ENCODE data around the gene MYO7B. TPM values are rescaled to one million over a fixed set of nuclear protein-coding genes. Genes with fewer than 3 reads are reported as not detected.

The MYO7B gene
- total RNA-seq, 1 experiment from 2014 or later, result 28.0 TPM

DNA sequence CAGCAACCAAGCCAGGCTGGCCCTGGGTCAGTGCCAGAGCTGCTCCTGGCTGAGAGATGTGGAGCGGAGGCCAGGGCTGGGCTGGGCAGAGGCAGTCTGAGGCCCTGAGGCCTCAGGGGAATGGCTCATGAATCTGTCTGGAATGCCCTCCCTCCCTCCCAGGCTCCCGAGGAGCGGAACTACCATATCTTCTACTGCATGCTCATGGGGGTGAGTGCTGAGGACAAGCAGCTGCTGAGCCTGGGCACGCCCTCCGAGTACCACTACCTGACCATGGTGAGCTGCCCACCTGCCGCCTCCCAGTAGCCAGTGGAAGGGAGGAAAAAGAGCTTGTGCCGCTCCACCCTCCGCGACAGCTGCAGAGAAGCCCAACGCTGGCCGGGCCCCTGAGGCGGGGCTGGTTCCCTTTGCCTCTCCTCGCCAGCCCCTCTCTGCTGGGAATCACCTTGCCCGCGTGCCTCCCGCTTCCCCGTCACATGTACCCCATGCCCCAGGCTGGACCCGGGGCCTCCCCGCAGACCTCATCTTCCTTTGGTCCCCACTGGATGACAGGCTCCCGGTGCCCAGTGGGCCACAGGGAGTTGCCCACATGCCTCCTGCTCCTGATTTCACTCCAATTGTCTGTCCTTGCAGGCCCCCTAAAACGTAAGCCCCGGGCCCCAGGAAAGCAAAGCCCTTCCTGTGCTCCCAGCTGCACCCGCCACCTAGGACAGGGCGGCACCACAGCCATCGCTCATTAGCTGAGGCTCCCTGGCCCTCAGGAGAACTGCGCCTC, 41.1 kb downstream of the MYO7B start:
- H3K27ac ChIP-seq (ENCODE audit: low read length), result no peak overlapping the region
- no peak overlapping the region for H3K9ac ChIP-seq (ENCODE audit: low read length)
- no TSS peak for BruUV-seq (replicated peaks)
- peaks cover 4% of the 10 kb centered on the region; the same call in 1 of the 2 replicates for H3K4me1 ChIP-seq (ENCODE audit: insufficient read depth, low read length)
- TF ChIP-seq EZH2phosphoT487 (IDR thresholded peaks at IDR 0.05; ENCODE audit: borderline replicate concordance, low read length) (no peak), EZH2 (IDR thresholded peaks at IDR 0.05; ENCODE audit: low read length, unreplicated experiment) (no peak)
- TF ChIP-seq, protein P1, sequence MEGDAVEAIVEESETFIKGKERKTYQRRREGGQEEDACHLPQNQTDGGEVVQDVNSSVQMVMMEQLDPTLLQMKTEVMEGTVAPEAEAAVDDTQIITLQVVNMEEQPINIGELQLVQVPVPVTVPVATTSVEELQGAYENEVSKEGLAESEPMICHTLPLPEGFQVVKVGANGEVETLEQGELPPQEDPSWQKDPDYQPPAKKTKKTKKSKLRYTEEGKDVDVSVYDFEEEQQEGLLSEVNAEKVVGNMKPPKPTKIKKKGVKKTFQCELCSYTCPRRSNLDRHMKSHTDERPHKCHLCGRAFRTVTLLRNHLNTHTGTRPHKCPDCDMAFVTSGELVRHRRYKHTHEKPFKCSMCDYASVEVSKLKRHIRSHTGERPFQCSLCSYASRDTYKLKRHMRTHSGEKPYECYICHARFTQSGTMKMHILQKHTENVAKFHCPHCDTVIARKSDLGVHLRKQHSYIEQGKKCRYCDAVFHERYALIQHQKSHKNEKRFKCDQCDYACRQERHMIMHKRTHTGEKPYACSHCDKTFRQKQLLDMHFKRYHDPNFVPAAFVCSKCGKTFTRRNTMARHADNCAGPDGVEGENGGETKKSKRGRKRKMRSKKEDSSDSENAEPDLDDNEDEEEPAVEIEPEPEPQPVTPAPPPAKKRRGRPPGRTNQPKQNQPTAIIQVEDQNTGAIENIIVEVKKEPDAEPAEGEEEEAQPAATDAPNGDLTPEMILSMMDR (conservative IDR thresholded peaks at IDR 0.05; ENCODE audit: low read depth, low read length), result no peak
- no peak overlapping the region for H3K4me2 ChIP-seq (ENCODE audit: low read length)
- ChIA-PET CTCF (no interaction called here), POLR2A (ENCODE audit: unreplicated experiment) (no interaction called here)
- H3K36me3 ChIP-seq (ENCODE audit: low read depth, low read length), result no peaks in the 10 kb centered on the region
- no peaks in the 10 kb centered on the region for H3K9me2 ChIP-seq (replicated peaks; ENCODE audit: low read length)
- H3K4me3 ChIP-seq (ENCODE audit: low read length), result no peak overlapping the region
- no peaks in the 10 kb centered on the region for H3F3A ChIP-seq (ENCODE audit: low read length, unreplicated experiment)
- peak overlapping the region; percentile 16; the same call in 1 of the 2 replicates for H2AFZ ChIP-seq (ENCODE audit: low read length)
- DNase-seq (peak; percentile 60), ATAC-seq (peak; percentile 93)
- intact Hi-C loops (cut with micrococcal nuclease), result no loop called here
- no peaks in the 10 kb centered on the region for H3K27me3 ChIP-seq (ENCODE audit: low read length)
- H4K20me1 ChIP-seq (ENCODE audit: low read length), result no peaks in the 10 kb centered on the region
- no peaks in the 10 kb centered on the region for H3K79me2 ChIP-seq (ENCODE audit: low read length)
- H3K9me3 ChIP-seq (ENCODE audit: low read length), result no peaks in the 10 kb centered on the region

DNA sequence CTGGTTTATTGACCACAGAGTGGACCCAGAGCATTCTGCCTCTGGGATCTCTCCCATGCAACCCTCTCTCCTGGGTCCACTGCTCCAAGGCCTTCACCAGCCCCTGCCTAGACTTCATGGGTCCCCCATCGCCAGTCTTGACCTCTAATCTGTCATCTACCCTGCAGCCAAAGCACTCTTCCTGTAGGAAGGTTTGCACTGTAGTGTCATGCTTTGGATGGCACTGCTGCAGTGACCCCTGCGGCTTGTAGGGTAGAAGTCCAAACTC, 41.7 kb downstream of the MYO7B start:
- no peak overlapping the region for H2AFZ ChIP-seq (ENCODE audit: low read length)
- intact Hi-C loops (cut with micrococcal nuclease), result no loop called here

DNA sequence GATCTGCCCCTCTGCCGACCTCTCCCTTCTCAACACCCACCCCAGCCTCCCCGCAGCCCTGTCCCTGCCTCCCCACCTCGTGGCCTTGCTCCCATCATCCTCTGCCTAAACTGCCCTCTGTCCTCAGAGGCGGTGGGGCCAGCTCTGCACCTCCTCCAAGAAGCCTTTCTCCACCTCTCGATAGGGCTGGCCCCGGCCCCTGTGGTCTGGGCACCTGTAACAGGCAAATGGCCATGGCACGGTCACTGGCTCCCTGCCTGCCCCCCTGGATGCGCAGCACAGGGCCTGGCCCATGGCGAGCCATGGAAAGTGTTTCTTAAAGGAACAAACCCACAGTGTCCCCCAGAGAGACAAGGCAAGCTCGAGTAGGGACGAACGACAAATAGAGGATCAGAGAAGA, 42.0 kb downstream of the MYO7B start:
- no peaks in the 10 kb centered on the region for H3K9me3 ChIP-seq (ENCODE audit: low read length)
- H3K27ac ChIP-seq (ENCODE audit: low read length), result no peak overlapping the region
- H3K4me3 ChIP-seq (ENCODE audit: low read length), result no peak overlapping the region
- H3K9ac ChIP-seq (ENCODE audit: low read length), result no peak overlapping the region
- H3K9me2 ChIP-seq (replicated peaks; ENCODE audit: low read length), result no peaks in the 10 kb centered on the region
- no peak overlapping the region for H3K4me2 ChIP-seq (ENCODE audit: low read length)
- TF ChIP-seq EZH2 (IDR thresholded peaks at IDR 0.05; ENCODE audit: low read length, unreplicated experiment) (no peak), EZH2phosphoT487 (IDR thresholded peaks at IDR 0.05; ENCODE audit: borderline replicate concordance, low read length) (no peak)
- TF ChIP-seq, protein P1 (conservative IDR thresholded peaks at IDR 0.05; ENCODE audit: low read depth, low read length), result no peak
- no peaks in the 10 kb centered on the region for H3K79me2 ChIP-seq (ENCODE audit: low read length)
- H3F3A ChIP-seq (ENCODE audit: low read length, unreplicated experiment), result no peaks in the 10 kb centered on the region
- DNase-seq (no peak), ATAC-seq (no peak)
- H4K20me1 ChIP-seq (ENCODE audit: low read length), result no peaks in the 10 kb centered on the region
- ChIA-PET CTCF (no interaction called here), POLR2A (ENCODE audit: unreplicated experiment) (no interaction called here)
- H3K4me1 ChIP-seq (ENCODE audit: insufficient read depth, low read length), result peaks cover 4% of the 10 kb centered on the region; the same call in 1 of the 2 replicates
- no peaks in the 10 kb centered on the region for H3K36me3 ChIP-seq (ENCODE audit: low read depth, low read length)
- no TSS peak for BruUV-seq (replicated peaks)
- H3K27me3 ChIP-seq (ENCODE audit: low read length), result no peaks in the 10 kb centered on the region
- H2AFZ ChIP-seq (ENCODE audit: low read length), result no peak overlapping the region
- intact Hi-C loops (cut with micrococcal nuclease), result no loop called here

More for the DNA sequence above, 41.7 kb downstream of the MYO7B start:
- peaks cover 4% of the 10 kb centered on the region; the same call in 1 of the 2 replicates for H3K4me1 ChIP-seq (ENCODE audit: insufficient read depth, low read length)
- H3K9me2 ChIP-seq (replicated peaks; ENCODE audit: low read length), result no peaks in the 10 kb centered on the region
- H3K36me3 ChIP-seq (ENCODE audit: low read depth, low read length), result no peaks in the 10 kb centered on the region
- DNase-seq, result no peak
- no peaks in the 10 kb centered on the region for H4K20me1 ChIP-seq (ENCODE audit: low read length)
- H3K4me2 ChIP-seq (ENCODE audit: low read length), result no peak overlapping the region
- BruUV-seq (replicated peaks), result no TSS peak
- H3K4me3 ChIP-seq (ENCODE audit: low read length), result no peak overlapping the region
- H3K27me3 ChIP-seq (ENCODE audit: low read length), result no peaks in the 10 kb centered on the region
- no peaks in the 10 kb centered on the region for H3F3A ChIP-seq (ENCODE audit: low read length, unreplicated experiment)
- no peak for ATAC-seq
- H3K79me2 ChIP-seq (ENCODE audit: low read length), result no peaks in the 10 kb centered on the region
- ChIA-PET CTCF (no interaction called here), POLR2A (ENCODE audit: unreplicated experiment) (no interaction called here)
- no peak overlapping the region for H3K27ac ChIP-seq (ENCODE audit: low read length)
- H3K9ac ChIP-seq (ENCODE audit: low read length), result no peak overlapping the region
- no peaks in the 10 kb centered on the region for H3K9me3 ChIP-seq (ENCODE audit: low read length)
- TF ChIP-seq, protein P1 (conservative IDR thresholded peaks at IDR 0.05; ENCODE audit: low read depth, low read length), result no peak
- TF ChIP-seq EZH2 (IDR thresholded peaks at IDR 0.05; ENCODE audit: low read length, unreplicated experiment) (no peak), EZH2phosphoT487 (IDR thresholded peaks at IDR 0.05; ENCODE audit: borderline replicate concordance, low read length) (no peak)
